ENCODE data around the gene RPL36. TPM values are rescaled to one million over a fixed set of nuclear protein-coding genes. Genes with fewer than 3 reads are reported as not detected.

RPL36 gene
- polyA plus RNA-seq, 1 of the 3 experiments (the other 2 are of a cell fraction), result 1,383 TPM

- no peak overlapping the region for H3K4me3 ChIP-seq (ENCODE audit: low read depth in 2 of 2, low read length in 1 of 2)
- H3K36me3 ChIP-seq (replicated peaks in 1 of 2; ENCODE audit: control insufficient read depth in 1 of 2, insufficient read depth in 2 of 2, low read length in 1 of 2), result peaks cover 10 to 20% of the 10 kb centered on the region in 2 experiments
- 67% methylated on average over 7 of the region's 8 CpGs for WGBS (ENCODE audit: low lambda C conversion rate)
- no peaks in the 10 kb centered on the region for H3K27me3 ChIP-seq (ENCODE audit: insufficient read depth)
- peak overlapping the region; percentile 96; the same call in 1 of the 2 replicates for H3K9ac ChIP-seq
- H3F3A ChIP-seq (replicated peaks; ENCODE audit: insufficient read depth), result peaks cover 13% of the 10 kb centered on the region
- H3K9me2 ChIP-seq, result no peaks in the 10 kb centered on the region
- peak overlapping the region; percentile 100 for H3K4me2 ChIP-seq
- peaks cover 10 to 13% of the 10 kb centered on the region in 2 experiments; a peak in 3 of 4 replicates for H3K4me1 ChIP-seq (ENCODE audit: control insufficient read depth in 1 of 2, insufficient read depth in 2 of 2, low read depth in 1 of 2, low read length in 1 of 2)
- no peak for TF ChIP-seq SIN3A (IDR thresholded peaks at IDR 0.05; ENCODE audit: borderline replicate concordance, low read depth, low read length)
- TF ChIP-seq EZH2phosphoT487 (IDR thresholded peaks at IDR 0.05; ENCODE audit: borderline replicate concordance, low read depth), result no peak
- no peak for TF ChIP-seq JUND (IDR thresholded peaks at IDR 0.05)
- TF ChIP-seq EP300 (IDR thresholded peaks at IDR 0.05; ENCODE audit: borderline replicate concordance in 1 of 2, low read depth in 1 of 2, low read length in 1 of 2), result no peak
- no peak for TF ChIP-seq TCF12 (IDR thresholded peaks at IDR 0.05)
- DNase-seq, result no peak
- H3K9me3 ChIP-seq, result no peaks in the 10 kb centered on the region
- H2AFZ ChIP-seq (ENCODE audit: low read depth), result no peak overlapping the region; the same call in 1 of the 2 replicates
- peaks cover 69% of the 10 kb centered on the region for H3K79me2 ChIP-seq (ENCODE audit: insufficient read depth)
- H3K27ac ChIP-seq (ENCODE audit: low read depth in 2 of 2, low read length in 1 of 2), result peak overlapping the region in 1 of 2 experiments; percentile 90; a peak in 2 of 4 replicates
- CTCF ChIA-PET, result interaction anchor here (4.1 kb wide), 1 partner anchor 27 kb away, joined by 31 read pairs; the partner anchor contains the start of gene RPL36
- H4K20me1 ChIP-seq (ENCODE audit: insufficient read depth), result peaks cover 18% of the 10 kb centered on the region
- POLR2A ChIA-PET, result interaction anchor here (1.3 to 1.8 kb wide), 2 partner anchors 11 to 26 kb away, joined by 7 to 12 read pairs; no protein-coding TSS in a partner anchor
Observed at GRCh38 chr19:5717215-5717935, 27.3 kb downstream of the RPL36 start.

- ChIA-PET CTCF (interaction anchor here (4.1 kb wide), 1 partner anchor 28 kb away, joined by 31 read pairs; the partner anchor contains the start of gene RPL36), POLR2A (interaction anchor here (1.3 to 1.8 kb wide), 2 partner anchors 12 to 27 kb away, joined by 7 to 12 read pairs; no protein-coding TSS in a partner anchor)
- H3K9me3 ChIP-seq, result no peaks in the 10 kb centered on the region
- peaks cover 18% of the 10 kb centered on the region for H4K20me1 ChIP-seq (ENCODE audit: insufficient read depth)
- no peaks in the 10 kb centered on the region for H3K9me2 ChIP-seq
- TF ChIP-seq ZBTB33 (IDR thresholded peaks at IDR 0.05; ENCODE audit: borderline replicate concordance, low read depth) (no peak), PBX3 (IDR thresholded peaks at IDR 0.05) (no peak), USF1 (IDR thresholded peaks at IDR 0.05; ENCODE audit: borderline replicate concordance, low read depth) (no peak), SIN3A (IDR thresholded peaks at IDR 0.05; ENCODE audit: borderline replicate concordance, low read depth, low read length) (no peak), MAX (IDR thresholded peaks at IDR 0.05; ENCODE audit: low read depth) (no peak), NRF1 (IDR thresholded peaks at IDR 0.05; ENCODE audit: low read depth, low read length) (no peak), TCF12 (IDR thresholded peaks at IDR 0.05) (no peak), GABPA (IDR thresholded peaks at IDR 0.05; ENCODE audit: low read depth) (no peak), ELF1 (IDR thresholded peaks at IDR 0.05) (no peak), RAD21 (IDR thresholded peaks at IDR 0.05; ENCODE audit: low read length) (no peak)
- H3K79me2 ChIP-seq (ENCODE audit: insufficient read depth), result peaks cover 67% of the 10 kb centered on the region
- no peaks in the 10 kb centered on the region for H3K27me3 ChIP-seq (ENCODE audit: insufficient read depth)
- H2AFZ ChIP-seq (ENCODE audit: low read depth), result no peak overlapping the region
- peak overlapping the region; percentile 18 to 90; a peak in 2 of 4 replicates for H3K27ac ChIP-seq (ENCODE audit: low read depth in 2 of 2, low read length in 1 of 2)
- WGBS (ENCODE audit: low lambda C conversion rate), result 33% methylated on average over 14 of the region's 14 CpGs
- H3K4me2 ChIP-seq, result peak overlapping the region; percentile 100
- H3K36me3 ChIP-seq (replicated peaks in 1 of 2; ENCODE audit: control insufficient read depth in 1 of 2, insufficient read depth in 2 of 2, low read length in 1 of 2), result peaks cover 7 to 16% of the 10 kb centered on the region in 2 experiments
- peak overlapping the region; percentile 96 for H3K9ac ChIP-seq
- peaks cover 10 to 13% of the 10 kb centered on the region in 2 experiments; a peak in 3 of 4 replicates for H3K4me1 ChIP-seq (ENCODE audit: control insufficient read depth in 1 of 2, insufficient read depth in 2 of 2, low read depth in 1 of 2, low read length in 1 of 2)
- peak overlapping the region; percentile 84 to 95; a peak in 3 of 4 replicates for H3K4me3 ChIP-seq (ENCODE audit: low read depth in 2 of 2, low read length in 1 of 2)
- DNase-seq, result no peak
- H3F3A ChIP-seq (replicated peaks; ENCODE audit: insufficient read depth), result peaks cover 13% of the 10 kb centered on the region
Observed at GRCh38 chr19:5718037-5718578, 28.0 kb downstream of the RPL36 start.
